ENCODE results near the gene HNF4A.

The HNF4A gene

GRCh38 chr20:44427804-44428173 is 72.3 kb downstream of the HNF4A start:
- DNase-seq: no peak

DNA sequence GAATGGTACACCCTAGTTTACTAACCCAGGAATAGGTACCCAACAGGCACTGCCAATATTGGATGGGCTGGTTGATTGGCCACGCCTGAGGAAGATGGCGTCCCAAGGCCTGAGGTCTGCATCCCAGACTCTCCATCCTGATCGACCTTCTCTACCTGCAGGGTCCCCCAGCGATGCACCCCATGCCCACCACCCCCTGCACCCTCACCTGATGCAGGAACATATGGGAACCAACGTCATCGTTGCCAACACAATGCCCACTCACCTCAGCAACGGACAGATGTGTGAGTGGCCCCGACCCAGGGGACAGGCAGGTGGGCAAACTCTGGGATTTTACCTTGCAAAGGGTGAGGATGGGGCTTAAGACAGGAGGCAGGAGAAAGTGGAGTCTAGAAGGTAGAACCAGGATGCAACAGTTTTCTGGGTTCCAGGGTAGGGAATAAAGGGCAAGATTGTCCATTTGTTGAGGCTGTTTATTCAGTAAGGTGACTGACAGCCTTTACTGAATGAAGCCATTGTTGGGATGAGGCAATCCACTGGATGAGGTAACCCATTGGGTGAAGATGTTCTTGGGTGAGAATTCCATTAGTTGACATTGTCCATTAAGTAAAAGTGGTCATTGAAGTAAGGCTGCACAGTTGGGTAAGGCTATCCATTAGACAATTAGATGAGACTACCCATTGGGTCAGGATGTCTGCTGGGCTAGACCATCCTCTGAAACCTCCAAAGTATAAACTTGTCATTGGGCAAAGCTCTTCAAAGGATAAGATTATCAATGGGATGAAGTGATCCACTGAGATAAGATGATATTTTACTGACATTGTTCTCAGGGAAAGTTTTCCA is 72.9 kb downstream of the HNF4A start:
- no peak for DNase-seq

DNA sequence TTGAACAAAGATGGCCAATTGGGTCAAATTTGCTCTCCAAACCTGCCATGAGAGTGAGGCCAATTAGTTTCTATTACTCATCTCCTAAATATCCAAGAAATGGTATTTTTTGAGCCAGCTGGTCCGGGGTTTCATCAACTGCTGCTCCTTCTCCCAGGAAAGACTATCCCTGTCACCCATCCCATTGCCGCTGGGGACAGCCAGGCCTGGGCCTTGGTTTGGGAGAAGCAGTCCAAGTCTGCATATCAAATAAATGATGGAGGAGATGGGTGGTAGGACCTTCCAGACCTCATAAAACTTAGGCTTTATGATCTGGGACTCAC is 73.5 kb downstream of the HNF4A start:
- no peak for DNase-seq

GRCh38 chr20:44429419-44430269 is 74.1 kb downstream of the HNF4A start:
- DNase-seq: no peak

DNA sequence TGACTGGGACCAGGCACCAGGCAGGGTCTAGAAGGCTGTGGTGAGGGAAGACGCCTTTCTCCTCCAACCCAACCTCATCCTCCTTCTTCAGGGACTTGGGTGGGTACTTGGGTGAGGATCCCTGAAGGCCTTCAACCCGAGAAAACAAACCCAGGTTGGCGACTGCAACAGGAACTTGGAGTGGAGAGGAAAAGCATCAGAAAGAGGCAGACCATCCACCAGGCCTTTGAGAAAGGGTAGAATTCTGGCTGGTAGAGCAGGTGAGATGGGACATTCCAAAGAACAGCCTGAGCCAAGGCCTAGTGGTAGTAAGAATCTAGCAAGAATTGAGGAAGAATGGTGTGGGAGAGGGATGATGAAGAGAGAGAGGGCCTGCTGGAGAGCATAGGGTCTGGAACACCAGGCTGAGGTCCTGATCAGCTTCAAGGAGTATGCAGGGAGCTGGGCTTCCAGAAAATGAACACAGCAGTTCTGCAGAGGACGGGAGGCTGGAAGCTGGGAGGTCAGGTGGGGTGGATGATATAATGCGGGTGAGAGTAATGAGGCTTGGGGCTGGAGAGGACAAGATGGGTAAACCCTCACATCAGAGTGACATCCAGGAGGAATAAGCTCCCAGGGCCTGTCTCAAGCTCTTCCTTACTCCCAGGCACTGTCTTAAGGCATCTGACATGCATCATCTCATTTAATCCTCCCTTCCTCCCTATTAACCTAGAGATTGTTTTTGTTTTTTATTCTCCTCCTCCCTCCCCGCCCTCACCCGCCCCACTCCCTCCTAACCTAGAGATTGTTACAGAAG is 75.0 kb downstream of the HNF4A start:
- DNase-seq: no peak

DNA sequence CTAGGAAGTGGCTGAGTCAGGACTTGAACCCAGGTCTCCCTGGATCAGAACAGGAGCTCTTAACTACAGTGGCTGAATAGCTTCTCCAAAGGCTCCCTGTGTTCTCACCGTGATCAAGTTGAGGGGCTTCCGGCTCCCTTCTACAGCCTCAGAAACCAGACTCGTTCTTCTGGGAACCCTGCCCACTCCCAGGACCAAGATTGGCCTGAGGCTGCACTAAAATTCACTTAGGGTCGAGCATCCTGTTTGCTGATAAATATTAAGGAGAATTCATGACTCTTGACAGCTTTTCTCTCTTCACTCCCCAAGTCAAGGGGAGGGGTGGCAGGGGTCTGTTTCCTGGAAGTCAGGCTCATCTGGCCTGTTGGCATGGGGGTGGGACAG is 75.6 kb downstream of the HNF4A start:
- DNase-seq: no peak

DNA sequence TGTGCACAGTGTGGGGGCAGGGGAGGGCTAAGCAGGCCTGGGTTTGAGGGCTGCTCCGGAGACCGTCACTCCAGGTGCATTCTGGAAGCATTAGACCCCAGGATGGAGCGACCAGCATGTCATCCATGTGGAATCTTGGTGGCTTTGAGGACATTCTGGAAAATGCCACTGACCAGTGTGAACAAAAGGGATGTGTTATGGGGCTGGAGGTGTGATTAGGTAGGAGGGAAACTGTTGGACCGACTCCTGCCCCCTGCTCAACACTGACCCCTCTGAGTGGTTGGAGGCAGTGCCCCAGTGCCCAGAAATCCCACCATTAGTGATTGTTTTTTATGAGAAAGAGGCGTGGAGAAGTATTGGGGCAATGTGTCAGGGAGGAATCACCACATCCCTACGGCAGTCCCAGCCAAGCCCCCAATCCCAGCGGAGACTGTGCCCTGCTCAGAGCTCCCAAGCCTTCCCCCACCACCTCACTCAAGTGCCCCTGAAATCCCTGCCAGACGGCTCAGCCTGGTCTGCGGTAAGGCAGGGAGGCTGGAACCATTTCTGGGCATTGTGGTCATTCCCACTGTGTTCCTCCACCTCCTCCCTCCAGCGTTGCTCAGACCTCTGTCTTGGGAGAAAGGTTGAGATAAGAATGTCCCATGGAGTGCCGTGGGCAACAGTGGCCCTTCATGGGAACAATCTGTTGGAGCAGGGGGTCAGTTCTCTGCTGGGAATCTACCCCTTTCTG is 76.2 kb downstream of the HNF4A start:
- no peak for DNase-seq

GRCh38 chr20:44432618-44433577 is 77.4 kb downstream of the HNF4A start:
- no peak for DNase-seq

DNA sequence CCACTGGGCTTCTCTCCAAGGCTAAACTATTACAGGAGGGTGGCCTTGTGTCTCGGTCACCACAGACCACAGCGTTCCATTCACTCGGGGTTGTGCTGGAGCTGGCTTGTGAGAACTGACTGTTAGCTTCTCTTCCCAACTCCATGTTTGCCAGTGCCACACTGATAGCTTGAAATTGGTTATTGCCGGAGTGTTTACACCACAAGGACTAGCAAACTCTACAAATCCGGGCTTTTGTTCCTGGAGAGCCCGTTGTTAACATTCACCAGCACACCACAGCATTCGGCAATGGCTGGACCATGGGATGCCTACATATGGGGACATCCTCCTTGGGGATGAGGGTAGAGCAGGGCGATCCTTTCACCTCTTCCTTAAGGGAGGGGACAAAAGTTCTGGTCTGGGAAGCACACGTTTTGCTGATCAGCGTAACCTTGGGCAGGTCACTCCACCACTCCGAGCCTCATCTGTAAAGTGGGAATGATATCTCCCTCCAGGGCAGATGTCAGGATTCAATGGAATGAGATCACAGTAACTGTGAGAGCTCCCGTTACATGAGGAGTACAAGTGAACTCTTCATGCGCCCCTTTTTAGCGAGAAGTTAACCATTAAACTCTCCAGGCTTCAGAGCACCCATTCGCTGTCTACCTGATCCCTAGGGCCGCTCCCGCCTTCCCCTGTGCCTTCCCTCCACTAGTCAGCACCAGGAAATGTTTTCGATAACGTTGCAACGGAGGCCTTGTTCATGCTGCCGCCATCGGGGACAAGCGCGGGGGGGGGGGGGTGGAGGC is 78.4 kb downstream of the HNF4A start:
- DNase-seq: no peak

- DNase-seq: no peak
Observed at GRCh38 chr20:44435630-44436335, 80.3 kb downstream of the HNF4A start.

DNA sequence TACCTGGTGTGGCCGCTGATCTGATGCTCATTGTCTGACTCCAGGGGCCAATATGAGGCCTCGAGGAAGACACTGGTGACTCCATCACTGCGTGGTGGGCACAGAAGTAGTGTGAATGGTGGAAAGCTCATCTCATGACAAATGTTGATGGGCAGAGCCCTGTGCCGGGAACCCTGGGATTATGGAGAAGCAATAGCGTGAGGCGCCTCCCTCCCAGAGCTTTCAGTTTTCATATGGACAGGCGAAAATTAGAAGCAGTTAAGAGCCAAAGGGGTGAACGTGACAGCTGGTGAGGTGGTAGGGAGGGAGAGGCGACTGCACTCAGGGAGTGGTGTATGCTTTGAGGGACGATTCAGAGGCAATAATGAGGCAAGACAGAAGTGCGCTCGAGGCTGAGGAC is 80.9 kb downstream of the HNF4A start:
- no peak for DNase-seq

DNA sequence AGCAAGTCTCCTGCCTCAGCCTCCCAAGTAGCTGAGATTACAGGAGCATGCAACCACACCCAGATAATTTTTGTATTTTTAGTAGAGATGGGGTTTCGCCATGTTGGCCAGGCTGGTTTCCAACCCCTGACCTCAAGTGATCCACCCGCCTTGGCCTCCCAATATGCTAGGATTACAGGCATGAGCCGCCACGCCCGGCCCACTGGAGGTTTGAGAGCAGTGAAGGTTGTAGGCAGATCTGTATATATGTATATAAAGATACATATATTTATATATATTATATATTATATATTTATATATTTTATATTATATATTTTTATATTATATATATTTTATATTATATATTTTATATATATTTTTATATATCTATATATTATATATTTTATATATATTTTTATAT is 82.0 kb downstream of the HNF4A start:
- no peak for DNase-seq

GRCh38 chr20:44438782-44439181 is 83.3 kb downstream of the HNF4A start:
- DNase-seq: no peak

- no peak for DNase-seq
Observed at GRCh38 chr20:44439318-44439717, 83.8 kb downstream of the HNF4A start.

DNA sequence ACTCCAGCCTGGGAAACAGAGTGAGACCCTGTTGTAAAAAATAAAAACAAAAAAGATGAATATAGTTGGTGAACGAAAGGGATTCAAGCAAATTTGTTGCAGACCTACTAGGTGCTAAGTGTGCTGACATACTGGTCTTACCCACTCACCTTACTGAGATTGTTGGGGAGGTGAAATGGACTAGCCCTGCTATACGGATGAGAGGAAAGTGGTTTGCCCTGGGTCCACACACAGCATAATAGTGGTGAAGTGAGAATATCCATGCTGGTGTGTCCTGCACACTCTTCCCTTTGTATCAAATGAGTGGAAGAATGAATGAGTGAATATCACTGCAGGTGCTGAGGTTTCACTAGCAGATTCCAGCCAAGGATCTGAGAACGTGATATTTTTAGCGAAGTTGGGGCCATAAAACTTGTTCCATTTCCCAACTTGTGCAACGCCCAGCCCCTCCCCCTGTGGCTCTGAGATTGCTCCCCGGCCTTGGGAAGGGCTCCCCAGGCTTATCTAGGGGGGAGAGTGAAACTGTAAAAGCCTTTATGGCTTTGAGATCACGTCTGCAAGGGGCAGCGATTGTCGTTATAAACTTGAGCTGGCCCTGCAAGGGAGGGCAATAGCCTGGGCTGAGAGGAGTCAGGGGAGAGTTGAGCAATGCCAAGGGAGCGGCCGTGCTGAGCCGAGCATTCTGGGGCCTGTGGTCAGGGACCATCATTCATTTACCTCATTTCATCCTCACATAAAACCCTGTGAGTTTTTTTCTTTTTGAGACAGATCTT is 87.0 kb downstream of the HNF4A start:
- no peak for DNase-seq

DNA sequence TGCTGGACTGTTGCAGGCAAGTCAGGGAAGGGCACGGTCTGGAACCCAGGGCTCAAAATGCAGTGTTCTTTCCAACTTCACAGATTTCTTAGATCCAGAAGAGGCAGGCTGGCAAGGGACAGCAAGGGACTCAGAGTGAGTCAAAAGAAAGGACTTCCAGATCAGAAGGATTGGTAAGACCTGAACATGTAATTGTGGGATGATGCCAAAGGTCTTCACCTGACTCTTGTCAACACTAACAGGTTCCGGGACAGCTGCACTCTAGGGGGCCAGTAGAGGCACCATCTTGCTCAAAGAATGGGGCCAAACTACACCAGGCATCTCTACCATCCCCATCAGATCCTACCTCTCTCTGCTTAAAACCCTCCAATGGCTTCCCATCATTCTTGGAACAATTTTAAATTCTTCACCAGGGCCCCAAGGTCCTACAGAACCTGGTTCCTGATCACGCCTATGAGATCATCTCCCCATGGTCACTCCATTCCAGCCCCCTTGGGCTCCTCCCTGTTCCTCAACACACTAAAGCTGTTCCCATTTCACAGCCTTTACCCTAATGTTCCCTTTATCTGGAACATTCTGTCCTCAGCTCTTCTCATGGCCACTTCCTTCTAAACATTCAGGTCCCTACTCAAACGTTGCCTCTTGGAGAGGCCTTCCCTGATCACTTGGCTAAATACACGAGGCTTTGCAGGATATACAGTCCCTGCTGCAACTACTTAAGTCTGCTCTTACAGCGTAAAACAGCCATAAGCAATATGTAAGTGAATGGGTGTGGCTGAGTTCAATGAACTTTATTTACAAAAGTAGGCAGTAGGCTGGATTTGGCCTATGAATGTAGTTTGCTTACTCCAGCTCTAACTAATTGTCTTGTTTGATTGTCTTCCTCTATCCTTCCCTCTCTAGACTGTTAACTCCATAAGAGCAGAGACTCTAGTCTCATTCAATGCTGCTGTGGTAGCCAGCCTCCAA is 90.5 kb downstream of the HNF4A start:
- no peak for DNase-seq

- no peak for DNase-seq
Observed at GRCh38 chr20:44447827-44448419, 92.4 kb downstream of the HNF4A start.
